H1 (cell line): Measurements from ENCODE around the gene LILRB3. TPM values are rescaled to one million over a fixed set of nuclear protein-coding genes. Genes with fewer than 3 reads are reported as not detected.

Source experiments
- CTCF ChIA-PET: fragments of 300-600 bp; sonication (Branson Sonifier 250); formaldehyde crosslinking; loops from one replicate; lab custom pipeline; 2021; ENCODE audit not compliant: partially characterized antibody; lab: Charles Lee
- POLR2A ChIA-PET: fragments of 300-600 bp; sonication (Branson Sonifier 250); formaldehyde crosslinking; loops from one replicate; lab custom pipeline; 2021; ENCODE audit warnings: inconsistent platforms; ENCODE audit not compliant: partially characterized antibody; lab: Charles Lee
- DNase-seq, 2 experiments: peaks; one replicate each; pipeline versions ENCODE4 v3.0.0 to v3.0.0-alpha.2; 2010 to 2022; ENCODE audit warnings: low spot score in 2 of 2, low read depth in 1 of 2, mixed read lengths in 1 of 2
- FAIRE-seq: peaks from 2 replicates; lab custom pipeline; 2011; peaks lifted over from hg19 to GRCh38; lab: Jason Lieb, UNC
- H2AFZ ChIP-seq: 2 replicates; pipeline ENCODE4 v1.8.1; 2012; ENCODE audit warnings: low read length, inconsistent platforms
- H2AK5ac ChIP-seq: 2 replicates; pipeline ENCODE4 v1.6.1; 2013; ENCODE audit warnings: low read depth, low read length
- H2BK120ac ChIP-seq: replicated peaks from 2 replicates; pipeline ENCODE3; 2013; ENCODE audit warnings: low read depth, low read length, inconsistent platforms
- H2BK12ac ChIP-seq: 2 replicates; pipeline ENCODE4 v1.6.1; 2013; ENCODE audit warnings: low read depth, low read length
- H2BK15ac ChIP-seq: 2 replicates; pipeline ENCODE4 v1.6.1; 2013; ENCODE audit warnings: low read length
- H2BK20ac ChIP-seq: 2 replicates; pipeline ENCODE4 v1.6.1; 2013; ENCODE audit warnings: low read length
- H2BK5ac ChIP-seq: 2 replicates; pipeline ENCODE4 v1.6.1; 2013; ENCODE audit warnings: low read depth, low read length
- H3K14ac ChIP-seq: 2 replicates; pipeline ENCODE4 v1.6.1; 2013; ENCODE audit warnings: inconsistent platforms; ENCODE audit not compliant: insufficient read length
- H3K18ac ChIP-seq: 2 replicates; pipeline ENCODE4 v1.6.1; 2013; ENCODE audit warnings: low read length; ENCODE audit errors: extremely low read depth
- H3K23ac ChIP-seq: 2 replicates; pipeline ENCODE4 v1.6.1; 2013; ENCODE audit warnings: inconsistent platforms; ENCODE audit not compliant: insufficient read length
- H3K23me2 ChIP-seq: 2 replicates; pipeline ENCODE4 v1.6.1; 2013; ENCODE audit warnings: low read depth, low read length
- H3K27ac ChIP-seq: 2 replicates; pipeline ENCODE4 v1.6.1; 2011; ENCODE audit warnings: low read depth, low read length, inconsistent platforms
- H3K27me3 ChIP-seq, 4 experiments: replicated peaks in 1 of 4; 1 replicate in 1 of 4; 2 replicates in 3 of 4; pipeline versions ENCODE4 v1.6.1 to v1.8.1; 2011 to 2013; ENCODE audit warnings: low read length in 3 of 4, mild to moderate bottlenecking in 3 of 4, inconsistent platforms in 2 of 4, mixed read lengths in 2 of 4, moderate library complexity in 1 of 4; ENCODE audit not compliant: control insufficient read depth in 3 of 4, insufficient read depth in 3 of 4; ENCODE audit errors: extremely low read depth in 1 of 4
- H3K36me3 ChIP-seq, 4 experiments: 2 replicates each; pipeline versions ENCODE4 v1.6.1 to v1.8.1; 2011 to 2013; ENCODE audit warnings: mild to moderate bottlenecking in 4 of 4, low read length in 3 of 4, moderate library complexity in 2 of 4, control low read depth in 1 of 4, inconsistent platforms in 1 of 4; ENCODE audit not compliant: insufficient read depth in 4 of 4, control insufficient read depth in 2 of 4
- H3K4ac ChIP-seq: replicated peaks from 2 replicates; pipeline ENCODE3; 2013; ENCODE audit warnings: low read length, low read depth, mixed read lengths, inconsistent platforms; ENCODE audit not compliant: insufficient read length
- H3K4me1 ChIP-seq, 4 experiments: replicated peaks in 1 of 4; 1 replicate in 1 of 4; 2 replicates in 3 of 4; pipeline versions ENCODE4 v1.6.1 to v1.8.1; 2011 to 2013; ENCODE audit warnings: low read length in 3 of 4, inconsistent platforms in 2 of 4, mixed read lengths in 1 of 4; ENCODE audit not compliant: insufficient read depth in 4 of 4, control insufficient read depth in 3 of 4
- H3K4me2 ChIP-seq, 2 experiments: 2 replicates each; pipeline versions ENCODE4 v1.6.1 to v1.8.1; 2011 to 2013; ENCODE audit warnings: low read depth in 2 of 2, low read length in 2 of 2, control low read depth in 1 of 2, inconsistent platforms in 1 of 2, mild to moderate bottlenecking in 1 of 2; ENCODE audit not compliant: insufficient read depth in 1 of 2
- H3K4me3 ChIP-seq, 4 experiments: fragments of 200-600, 300-600 bp in 1 of 4; sonication (generic), shearing (Covaris generic), sonication (Bioruptor Twin) in 1 of 4; 2 replicates each; pipeline versions ENCODE4 v1.5.1 to v1.8.1; 2011 to 2016; ENCODE audit warnings: low read length in 4 of 4, low read depth in 3 of 4, control low read depth in 2 of 4, inconsistent platforms in 2 of 4, mild to moderate bottlenecking in 2 of 4, mixed read lengths in 1 of 4, moderate library complexity in 1 of 4; ENCODE audit not compliant: insufficient read depth in 2 of 4; ENCODE audit errors: extremely low read depth in 1 of 4
- H3K56ac ChIP-seq: replicated peaks from 2 replicates; pipeline ENCODE3; 2013; ENCODE audit warnings: low read depth, mild to moderate bottlenecking, mixed read lengths, low read length, inconsistent platforms; ENCODE audit not compliant: insufficient read length
- H3K79me1 ChIP-seq: 2 replicates; pipeline ENCODE4 v1.6.1; 2013; ENCODE audit warnings: low read depth, low read length, control low read depth
- H3K79me2 ChIP-seq, 2 experiments: 2 replicates each; pipeline versions ENCODE4 v1.6.1 to v1.8.1; 2012 to 2013; ENCODE audit warnings: low read length in 2 of 2, mild to moderate bottlenecking in 2 of 2, inconsistent platforms in 1 of 2; ENCODE audit not compliant: insufficient read depth in 2 of 2, control insufficient read depth in 1 of 2
- H3K9ac ChIP-seq, 4 experiments: replicated peaks in 1 of 4; 1 replicate in 1 of 4; 2 replicates in 3 of 4; pipeline versions ENCODE4 v1.6.1 to v1.8.1; 2011 to 2013; ENCODE audit warnings: low read depth in 3 of 4, low read length in 3 of 4, control low read depth in 2 of 4, mild to moderate bottlenecking in 2 of 4, moderate library complexity in 2 of 4, inconsistent platforms in 1 of 4; ENCODE audit errors: extremely low read depth in 1 of 4
- H3K9me3 ChIP-seq, 2 experiments: 2 replicates each; pipeline versions ENCODE4 v1.6.1 to v1.8.1; 2012 to 2013; ENCODE audit warnings: mild to moderate bottlenecking in 2 of 2, moderate library complexity in 2 of 2, control low read depth in 1 of 2, inconsistent platforms in 1 of 2, low read depth in 1 of 2, low read length in 1 of 2, mixed read lengths in 1 of 2; ENCODE audit not compliant: insufficient read depth in 2 of 2
- H4K20me1 ChIP-seq, 2 experiments: replicated peaks in 1 of 2; 2 replicates each; pipeline versions ENCODE3 to v1.8.1; 2011 to 2013; ENCODE audit warnings: inconsistent platforms in 2 of 2, low read length in 2 of 2, mild to moderate bottlenecking in 1 of 2; ENCODE audit not compliant: insufficient read depth in 2 of 2, control insufficient read depth in 1 of 2
- H4K5ac ChIP-seq: 2 replicates; pipeline ENCODE4 v1.6.1; 2013; ENCODE audit warnings: low read length, low read depth, mixed read lengths, inconsistent platforms; ENCODE audit not compliant: insufficient read length
- H4K8ac ChIP-seq: 2 replicates; pipeline ENCODE4 v1.8.0; 2013; ENCODE audit warnings: mild to moderate bottlenecking, moderate library complexity, low read length, inconsistent platforms; ENCODE audit not compliant: insufficient read depth; ENCODE audit errors: extremely low read depth
- H4K91ac ChIP-seq: replicated peaks from 2 replicates; pipeline ENCODE3; 2013; ENCODE audit warnings: low read length, mixed read lengths, inconsistent platforms; ENCODE audit not compliant: insufficient read length
- HDAC2 ChIP-seq, 2 experiments: fragments of 300-600 bp in 1 of 2; sonication (generic) in 1 of 2; IDR thresholded peaks; 2 replicates each; pipeline ENCODE4 v1.6.1; 2011 to 2012; ENCODE audit warnings: low read depth in 2 of 2, low read length in 2 of 2, mild to moderate bottlenecking in 2 of 2, moderate library complexity in 2 of 2, borderline replicate concordance in 1 of 2, inconsistent platforms in 1 of 2
- NANOG ChIP-seq: IDR thresholded peaks from 2 replicates; pipeline ENCODE4 v1.6.1; 2011; ENCODE audit warnings: low read length, low read depth, mild to moderate bottlenecking, inconsistent platforms; ENCODE audit not compliant: insufficient read depth, poor library complexity, severe bottlenecking
- RBBP5 ChIP-seq: IDR thresholded peaks from 2 replicates; pipeline ENCODE4 v1.7.1; 2012; ENCODE audit warnings: low read depth, mild to moderate bottlenecking, inconsistent platforms, low read length, moderate library complexity, borderline replicate concordance
- SP1 ChIP-seq: IDR thresholded peaks from 2 replicates; pipeline ENCODE4 v1.6.1; 2011; ENCODE audit warnings: low read depth, low read length
- WGBS, 2 experiments: shearing (Covaris generic) in 1 of 2; methylation state at CpG; one replicate each; pipeline versions ENCODE4 v1.1.6 to v1.1.7; 2013 to 2015; ENCODE audit warnings: low lambda C conversion rate in 2 of 2, mixed read lengths in 2 of 2, inconsistent platforms in 1 of 2, low coverage in 1 of 2, missing lambda C conversion rate in 1 of 2; ENCODE audit not compliant: insufficient replicate concordance in 2 of 2, insufficient coverage in 1 of 2, insufficient read length in 1 of 2; ENCODE audit errors: extremely low coverage in 1 of 2, missing lambda C conversion rate in 1 of 2; 5-methylcytosine and 5-hydroxymethylcytosine counted together
- polyA plus RNA-seq, 7 experiments: library from polyadenylated mRNA; depleted of rRNA in 3 of 7; stranded (reverse) in 5 of 7; unstranded in 2 of 7; fragments of >200 nt in 5 of 7; fragments of 200-250 nt in 2 of 7; gene quantifications; 1 replicate in 5 of 7; 2 replicates in 1 of 7; 4 replicates in 1 of 7; pipeline versions ENCODE4 v1.2.1 to v1.2.3, GENCODE V29; 2011 to 2013; ENCODE audit warnings: missing spikeins in 2 of 7, mixed read lengths in 2 of 7
- total RNA-seq: library from RNA; stranded (reverse); fragmentation: NEBNext Ultra II Directional; extraction: Animal tissue kit (Norgen Biotek cat#: 25700); gene quantifications from 2 replicates; pipeline ENCODE4 v1.2.1, GENCODE V29; 2021

LILRB3 gene
- total and polyA plus RNA-seq, 2 of the 8 experiments (the other 6 are each of a cell fraction or from before 2014, with no cell fraction given): not detected

DNA sequence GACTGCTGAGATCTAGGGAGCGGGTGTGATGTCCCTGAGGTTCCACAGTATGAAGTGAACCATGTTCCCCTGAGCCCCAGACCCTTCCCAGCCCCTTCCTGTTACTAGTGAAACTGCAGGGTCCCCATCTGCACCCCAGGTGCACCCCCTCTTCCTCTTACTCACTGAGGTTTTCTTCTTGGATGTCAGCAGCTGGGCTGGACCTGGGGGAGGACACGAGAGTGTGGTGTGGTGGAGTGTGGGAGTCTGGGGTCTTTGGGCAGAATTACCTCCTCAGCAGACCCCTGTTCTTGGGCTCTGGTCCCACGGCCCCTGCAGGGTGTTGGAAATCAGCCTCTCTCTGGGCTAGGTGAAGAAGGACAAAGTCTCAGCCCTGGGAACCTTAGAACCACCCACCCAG lies 23.1 kb upstream of the LILRB3 start:
- no peaks in the 10 kb centered on the region for H3K23me2 ChIP-seq
- ChIA-PET CTCF (interaction anchor here (1.2 kb wide), 1 partner anchor 51 kb away, joined by 3 read pairs; no protein-coding TSS in a partner anchor), POLR2A (interaction anchor here (1.8 kb wide), 1 partner anchor 44 kb away, joined by 5 read pairs; no protein-coding TSS in a partner anchor)
- H3K4me3 ChIP-seq: no peak overlapping the region
- H2BK15ac ChIP-seq: no peak overlapping the region
- no peak overlapping the region for H2AFZ ChIP-seq
- H4K91ac ChIP-seq: no peak overlapping the region
- H2AK5ac ChIP-seq: no peak overlapping the region
- H2BK5ac ChIP-seq: no peak overlapping the region
- no peak overlapping the region for H3K18ac ChIP-seq
- no peaks in the 10 kb centered on the region for H4K20me1 ChIP-seq
- no peak overlapping the region for H3K4ac ChIP-seq
- no peaks in the 10 kb centered on the region for H3K9me3 ChIP-seq
- no peaks in the 10 kb centered on the region for H3K79me1 ChIP-seq
- no peak overlapping the region for H3K56ac ChIP-seq
- H3K36me3 ChIP-seq: no peaks in the 10 kb centered on the region
- H3K79me2 ChIP-seq: no peaks in the 10 kb centered on the region
- no peak overlapping the region for H4K5ac ChIP-seq
- H3K4me2 ChIP-seq: no peak overlapping the region
- no peak for TF ChIP-seq HDAC2 (IDR thresholded peaks at IDR 0.05; ENCODE audit: borderline replicate concordance in 1 of 2, low read depth in 2 of 2, low read length in 2 of 2)
- no peak for TF ChIP-seq SP1
- no peak for TF ChIP-seq NANOG
- no peak for TF ChIP-seq RBBP5
- no peak overlapping the region for H2BK12ac ChIP-seq
- H2BK20ac ChIP-seq: no peak overlapping the region
- no peak overlapping the region for H3K27ac ChIP-seq
- no peaks in the 10 kb centered on the region for H3K4me1 ChIP-seq
- H3K27me3 ChIP-seq: no peaks in the 10 kb centered on the region
- H4K8ac ChIP-seq: no peak overlapping the region; the same call in 1 of the 2 replicates
- H3K23ac ChIP-seq: no peak overlapping the region
- WGBS, 2 experiments: 92% methylated on average over 3 of the region's 3 CpGs; no CpG with 5 or more reads in 1 of the 2 experiments
- no peak for FAIRE-seq
- H3K9ac ChIP-seq: no peak overlapping the region
- no peak for DNase-seq
- no peak overlapping the region for H2BK120ac ChIP-seq
- no peak overlapping the region for H3K14ac ChIP-seq
